ENCODE data around the gene BEND6. TPM values are rescaled to one million over a fixed set of nuclear protein-coding genes. Genes with fewer than 3 reads are reported as not detected.

The BEND6 gene
- total and polyA plus RNA-seq, 2 of the 8 experiments (the other 6 are each of a cell fraction or from before 2014, with no cell fraction given), result 0.71 to 2.1 TPM

- Histone ChIP-seq H4K20me1 (replicated peaks in 1 of 2; ENCODE audit: control insufficient read depth in 1 of 2, insufficient read depth in 2 of 2, low read length in 2 of 2) (peaks cover 0 to 1% of the 10 kb centered on the region in 2 experiments), H2BK15ac (ENCODE audit: low read length) (no peak overlapping the region), H2BK20ac (ENCODE audit: low read length) (no peak overlapping the region), H3K23ac (ENCODE audit: insufficient read length) (no peak overlapping the region), H3K79me2 (ENCODE audit: control insufficient read depth in 1 of 2, insufficient read depth in 2 of 2, low read length in 2 of 2) (no peaks in the 10 kb centered on the region), H3K9me3 (ENCODE audit: insufficient read depth in 2 of 2, low read depth in 1 of 2, low read length in 1 of 2) (no peaks in the 10 kb centered on the region), H2AFZ (ENCODE audit: low read length) (no peak overlapping the region), H3K27me3 (replicated peaks in 1 of 4; ENCODE audit: control insufficient read depth in 3 of 4, extremely low read depth in 1 of 4, insufficient read depth in 3 of 4, low read length in 3 of 4) (no peaks in the 10 kb centered on the region), H4K5ac (ENCODE audit: insufficient read length, low read depth, low read length) (no peak overlapping the region), H3K36me3 (ENCODE audit: control insufficient read depth in 2 of 4, insufficient read depth in 4 of 4, low read length in 3 of 4) (no peaks in the 10 kb centered on the region; a peak in 1 of 8 replicates), H3K56ac (replicated peaks; ENCODE audit: insufficient read length, low read depth, low read length) (no peak overlapping the region), H3K9ac (replicated peaks in 1 of 4; ENCODE audit: extremely low read depth in 1 of 4, low read depth in 3 of 4, low read length in 3 of 4) (no peak overlapping the region), H2AK5ac (ENCODE audit: low read depth, low read length) (no peak overlapping the region), H3K4me3 (ENCODE audit: extremely low read depth in 1 of 4, insufficient read depth in 2 of 4, low read depth in 3 of 4, low read length in 4 of 4) (no peak overlapping the region), H3K27ac (ENCODE audit: low read depth, low read length) (no peak overlapping the region), H2BK120ac (replicated peaks; ENCODE audit: low read depth, low read length) (no peak overlapping the region), H2BK5ac (ENCODE audit: low read depth, low read length) (no peak overlapping the region), H4K8ac (ENCODE audit: extremely low read depth, insufficient read depth, low read length) (no peak overlapping the region), H3K23me2 (ENCODE audit: low read depth, low read length) (no peaks in the 10 kb centered on the region), H3K4me2 (ENCODE audit: insufficient read depth in 1 of 2, low read depth in 2 of 2, low read length in 2 of 2) (no peak overlapping the region), H3K4ac (replicated peaks; ENCODE audit: insufficient read length, low read depth, low read length) (no peak overlapping the region), H3K18ac (ENCODE audit: extremely low read depth, low read length) (no peak overlapping the region), H2BK12ac (ENCODE audit: low read depth, low read length) (no peak overlapping the region), H3K14ac (ENCODE audit: insufficient read length) (no peak overlapping the region), H3K79me1 (ENCODE audit: low read depth, low read length) (no peaks in the 10 kb centered on the region; the same call in 1 of the 2 replicates), H3K4me1 (replicated peaks in 1 of 4; ENCODE audit: control insufficient read depth in 3 of 4, insufficient read depth in 4 of 4, low read length in 3 of 4) (peaks cover 0 to 19% (median 4%) of the 10 kb centered on the region in 4 experiments; a peak in 6 of 7 replicates), H4K91ac (replicated peaks; ENCODE audit: insufficient read length, low read length) (no peak overlapping the region)
- WGBS, 2 experiments (ENCODE audit: extremely low coverage in 1 of 2, insufficient coverage in 1 of 2, insufficient read length in 1 of 2, insufficient replicate concordance in 2 of 2, low coverage in 1 of 2, low lambda C conversion rate in 2 of 2, missing lambda C conversion rate in 1 of 2), result 90% methylated on average over 1 of the region's 1 CpG; no CpG with 5 or more reads in 1 of the 2 experiments
- FAIRE-seq (no peak), DNase-seq (ENCODE audit: low read depth in 1 of 2, low spot score in 2 of 2) (no peak)
- CTCF ChIA-PET (ENCODE audit: partially characterized antibody), result interaction anchor here (0.6 kb wide), 1 partner anchor 97 kb away, joined by 3 read pairs; no protein-coding TSS in a partner anchor
- TF ChIP-seq HDAC6 (IDR thresholded peaks at IDR 0.05; ENCODE audit: low read depth, low read length) (no peak), EGR1 (IDR thresholded peaks at IDR 0.05; ENCODE audit: borderline replicate concordance, low read depth, low read length) (no peak), ATF2 (IDR thresholded peaks at IDR 0.05; ENCODE audit: low read length) (no peak), PHF8 (conservative IDR thresholded peaks at IDR 0.05; ENCODE audit: low read depth, low read length) (no peak), EP300 (IDR thresholded peaks at IDR 0.05; ENCODE audit: borderline replicate concordance in 1 of 2, low read depth in 2 of 2, low read length in 2 of 2) (no peak), POLR2A (IDR thresholded peaks at IDR 0.05; ENCODE audit: control extremely low read depth in 1 of 2, low read depth in 2 of 2, low read length in 2 of 2) (no peak), FOSL1 (IDR thresholded peaks at IDR 0.05; ENCODE audit: insufficient read depth, low read depth, low read length) (no peak)
- POLR2A ChIA-PET (ENCODE audit: partially characterized antibody), result no interaction called here
Observed at GRCh38 chr6:57068061-57068460, 113.2 kb downstream of the BEND6 start.
